GM23338 (cell line): Measurements from ENCODE around the gene CACNA2D3. TPM values are rescaled to one million over a fixed set of nuclear protein-coding genes. Genes with fewer than 3 reads are reported as not detected.

Source experiments
- ATAC-seq: fragments of 200-7000 bp; cut with Tn5 transposase; 3 replicates; pipeline ENCODE4 v1.9.1; 2020
- DNase-seq: peaks from one replicate; pipeline ENCODE4 v3.0.0-alpha.2; 2015; ENCODE audit warnings: low spot score
- H2AFZ ChIP-seq: fragments of 200-600 bp; sonication (generic); 2 replicates; pipeline ENCODE4 v1.8.0; 2016; ENCODE audit warnings: antibody characterized with exemption, mild to moderate bottlenecking, moderate library complexity
- H3F3A ChIP-seq: fragments of 200-600 bp; sonication (generic); replicated peaks from 2 replicates; pipeline ENCODE4 v1.8.0; 2017; ENCODE audit warnings: antibody characterized with exemption, mixed run types, low read depth
- H3K27ac ChIP-seq: fragments of 200-600 bp; sonication (generic); 2 replicates; pipeline ENCODE4 v1.6.1; 2016; ENCODE audit warnings: low read depth
- H3K27me3 ChIP-seq: fragments of 200-600 bp; sonication (generic); 2 replicates; pipeline ENCODE4 v1.8.0; 2016; ENCODE audit warnings: mild to moderate bottlenecking, mixed run types, moderate library complexity; ENCODE audit not compliant: insufficient read depth
- H3K36me3 ChIP-seq: fragments of 200-600 bp; sonication (generic); 2 replicates; pipeline ENCODE4 v1.8.0; 2016; ENCODE audit warnings: mild to moderate bottlenecking; ENCODE audit not compliant: insufficient read depth
- H3K4me1 ChIP-seq: fragments of 200-600 bp; sonication (generic); 2 replicates; pipeline ENCODE4 v1.8.0; 2016; ENCODE audit warnings: mild to moderate bottlenecking, moderate library complexity; ENCODE audit not compliant: insufficient read depth
- H3K4me2 ChIP-seq: fragments of 200-600 bp; sonication (generic); 2 replicates; pipeline ENCODE4 v1.7.1; 2017; ENCODE audit warnings: mixed run types
- H3K4me3 ChIP-seq: fragments of 200-600 bp; sonication (generic); 2 replicates; pipeline ENCODE4 v1.6.1; 2016; ENCODE audit warnings: mixed run types
- H3K79me2 ChIP-seq: fragments of 200-600 bp; sonication (generic); replicated peaks from 2 replicates; pipeline ENCODE4 v1.8.0; 2017; ENCODE audit warnings: mild to moderate bottlenecking; ENCODE audit not compliant: insufficient read depth
- H3K9me2 ChIP-seq: fragments of 200-600 bp; sonication (generic); 2 replicates; pipeline ENCODE4 v1.8.0; 2017; ENCODE audit not compliant: insufficient read depth
- H4K20me1 ChIP-seq: fragments of 200-600 bp; sonication (generic); replicated peaks from 2 replicates; pipeline ENCODE4 v1.8.0; 2017; ENCODE audit warnings: mild to moderate bottlenecking; ENCODE audit not compliant: insufficient read depth
- H3K27ac Mint-ChIP-seq: 2 replicates; pipeline ENCODE4 v1.8.0; 2020; ENCODE audit warnings: inconsistent platforms, mild to moderate bottlenecking, moderate library complexity, mixed read lengths
- H3K27me3 Mint-ChIP-seq: 3 replicates; pipeline ENCODE4 v1.8.0; 2022; ENCODE audit warnings: low read depth, mild to moderate bottlenecking, moderate library complexity, mixed read lengths, inconsistent platforms; ENCODE audit not compliant: insufficient read depth, poor library complexity
- H3K36me3 Mint-ChIP-seq: 3 replicates; pipeline ENCODE4 v1.8.0; 2021; ENCODE audit warnings: low read depth, mild to moderate bottlenecking, inconsistent platforms, moderate library complexity, mixed read lengths
- H3K4me1 Mint-ChIP-seq: 3 replicates; pipeline ENCODE4 v1.8.0; 2020; ENCODE audit warnings: mild to moderate bottlenecking, inconsistent platforms, mixed read lengths
- H3K4me3 Mint-ChIP-seq: 3 replicates; pipeline ENCODE4 v1.8.0; 2021; ENCODE audit warnings: moderate library complexity, mild to moderate bottlenecking, inconsistent platforms, mixed read lengths
- H3K9me3 Mint-ChIP-seq: 3 replicates; pipeline ENCODE4 v1.8.0; 2020; ENCODE audit warnings: moderate library complexity, mild to moderate bottlenecking, inconsistent platforms, mixed read lengths
- EZH2 ChIP-seq: fragments of 200-600 bp; sonication (generic); IDR thresholded peaks from one replicate; pipeline ENCODE4 v1.8.0; 2017; ENCODE audit warnings: antibody characterized with exemption, mild to moderate bottlenecking, low read depth; ENCODE audit not compliant: unreplicated experiment
- EZH2phosphoT487 ChIP-seq: fragments of 200-600 bp; sonication (generic); IDR thresholded peaks from one replicate; pipeline ENCODE4 v1.8.1; 2018; ENCODE audit warnings: antibody characterized with exemption; ENCODE audit not compliant: unreplicated experiment
- JUNB ChIP-seq: IDR thresholded peaks from one replicate; pipeline ENCODE4 v1.6.1; 2016; ENCODE audit warnings: antibody characterized with exemption; ENCODE audit not compliant: unreplicated experiment
- NANOG ChIP-seq: IDR thresholded peaks from 2 replicates; pipeline ENCODE4 v1.6.1; 2016; ENCODE audit warnings: antibody characterized with exemption, borderline replicate concordance
- POLR2AphosphoS5 ChIP-seq: IDR thresholded peaks from 2 replicates; pipeline ENCODE4 v1.6.1; 2016; ENCODE audit warnings: antibody characterized with exemption, low read depth
- STAT1 ChIP-seq: IDR thresholded peaks from one replicate; pipeline ENCODE4 v1.6.1; 2016; ENCODE audit warnings: antibody characterized with exemption; ENCODE audit not compliant: unreplicated experiment
- ZNF114 ChIP-seq: fragments of 250-450 bp; sonication (Bioruptor Pico); IDR thresholded peaks from 2 replicates; pipeline ENCODE4 v1.5.0; 2020; ENCODE audit warnings: mild to moderate bottlenecking, moderate library complexity
- ZNF331 ChIP-seq: fragments of 250-450 bp; sonication (Bioruptor Pico); IDR thresholded peaks from 2 replicates; pipeline ENCODE4 v1.5.0; 2020; ENCODE audit warnings: low read depth, mild to moderate bottlenecking, moderate library complexity
- polyA plus RNA-seq: library from polyadenylated mRNA; unstranded; fragments of >200 nt; fragmentation: Nextera tagmentation; extraction: Ambion mirVana; gene quantifications from 2 replicates; pipeline ENCODE4 v1.2.1, GENCODE V29; 2016
- total RNA-seq: library from RNA; depleted of rRNA; stranded (reverse); fragments of >200 nt; shearing (Covaris generic); gene quantifications from 2 replicates; pipeline ENCODE4 v1.2.3, GENCODE V29; 2014
- TF ChIP-seq, protein P1 (sequence below): fragments of 250-450 bp; sonication (Bioruptor Pico); IDR thresholded peaks from 2 replicates; pipeline ENCODE4 v1.5.0; 2020; ENCODE audit warnings: mild to moderate bottlenecking, moderate library complexity
- TF ChIP-seq, protein P2 (sequence below), 2 experiments: fragments of 200-600 bp in 1 of 2; sonication (generic) in 1 of 2; conservative IDR thresholded peaks; 2 replicates each; pipeline versions ENCODE4 v1.5.1 to v1.6.1; 2016 to 2017; ENCODE audit warnings: antibody characterized with exemption in 2 of 2, low read depth in 2 of 2, mild to moderate bottlenecking in 2 of 2, moderate library complexity in 1 of 2
- TF ChIP-seq, protein P3 (sequence below): IDR thresholded peaks from one replicate; pipeline ENCODE4 v1.6.1; 2018; ENCODE audit warnings: antibody characterized with exemption; ENCODE audit not compliant: unreplicated experiment

Gene CACNA2D3
- total and polyA plus RNA-seq, 2 experiments from 2014 or later = 2.2 to 2.3 TPM

DNA sequence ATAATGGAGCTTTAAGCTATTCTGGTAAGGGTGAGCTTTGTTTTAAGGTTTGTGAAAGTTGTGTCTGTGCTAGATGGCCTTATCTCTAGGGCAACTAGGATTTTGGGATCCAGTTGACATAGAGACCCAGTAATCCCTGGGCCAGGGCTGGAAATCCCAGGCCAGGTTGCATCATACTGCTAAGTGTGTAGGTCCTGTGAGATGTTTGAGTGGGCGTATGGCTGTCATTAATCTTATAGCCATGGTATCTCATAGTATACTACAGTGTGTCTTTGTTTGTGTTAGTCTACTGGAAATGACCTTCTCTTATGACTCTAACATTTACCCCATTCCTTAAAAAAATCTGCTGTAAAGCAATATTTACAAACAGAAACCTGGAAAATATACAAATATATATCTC, 151.4 kb downstream of the CACNA2D3 start:
- H3K4me3 Mint-ChIP-seq = no peak overlapping the region
- Histone ChIP-seq H3K4me3 (no peak overlapping the region), H3K27ac (no peak overlapping the region), H3K27me3 (no peaks in the 10 kb centered on the region), H3K9me2 (peaks cover 5% of the 10 kb centered on the region; the same call in 1 of the 2 replicates), H3K36me3 (no peaks in the 10 kb centered on the region), H3K4me1 (peaks cover 6% of the 10 kb centered on the region; the same call in 1 of the 2 replicates), H2AFZ (no peak overlapping the region), H3K4me2 (no peak overlapping the region), H3F3A (no peaks in the 10 kb centered on the region), H4K20me1 (no peaks in the 10 kb centered on the region; the same call in 1 of the 2 replicates), H3K79me2 (no peaks in the 10 kb centered on the region)
- H3K9me3 Mint-ChIP-seq = peaks cover 9% of the 10 kb centered on the region; the same call in 2 of the 3 replicates
- peaks cover 4% of the 10 kb centered on the region for H3K27me3 Mint-ChIP-seq
- no peaks in the 10 kb centered on the region for H3K36me3 Mint-ChIP-seq
- ATAC-seq = no peak
- H3K27ac Mint-ChIP-seq = no peak overlapping the region
- DNase-seq = no peak
- no peak for TF ChIP-seq EZH2
- peaks cover 13% of the 10 kb centered on the region for H3K4me1 Mint-ChIP-seq

DNA sequence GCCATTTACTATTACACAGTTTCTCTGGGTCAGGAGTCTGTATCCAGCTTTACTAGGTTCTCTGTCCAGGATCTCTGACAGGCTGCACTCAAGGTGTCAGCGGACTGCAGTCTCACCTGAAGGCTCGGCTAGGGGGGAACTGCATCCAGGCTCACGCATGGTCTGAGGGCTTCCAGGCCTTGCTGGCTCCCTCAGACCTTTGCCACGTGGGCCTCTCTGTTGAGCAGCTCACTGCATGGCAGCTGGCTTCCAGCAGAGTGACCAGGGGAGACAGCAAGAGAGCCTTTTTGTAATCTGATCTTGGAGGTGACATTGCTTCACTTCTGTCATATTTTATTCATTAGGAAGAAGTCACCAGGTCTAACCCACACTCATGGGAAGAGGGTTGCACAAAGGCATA, 152.3 kb downstream of the CACNA2D3 start:
- H3K36me3 Mint-ChIP-seq = no peaks in the 10 kb centered on the region
- Histone ChIP-seq H2AFZ (no peak overlapping the region; the same call in 1 of the 2 replicates), H3K4me2 (no peak overlapping the region), H3F3A (no peaks in the 10 kb centered on the region), H3K36me3 (no peaks in the 10 kb centered on the region), H3K79me2 (no peaks in the 10 kb centered on the region), H3K9me2 (peaks cover 5% of the 10 kb centered on the region; the same call in 1 of the 2 replicates), H3K27ac (no peak overlapping the region), H3K4me1 (peaks cover 6% of the 10 kb centered on the region; the same call in 1 of the 2 replicates), H3K4me3 (no peak overlapping the region), H4K20me1 (no peaks in the 10 kb centered on the region; the same call in 1 of the 2 replicates), H3K27me3 (no peaks in the 10 kb centered on the region)
- H3K9me3 Mint-ChIP-seq = peaks cover 9% of the 10 kb centered on the region; the same call in 2 of the 3 replicates
- H3K4me1 Mint-ChIP-seq = peaks cover 13% of the 10 kb centered on the region
- H3K4me3 Mint-ChIP-seq = no peak overlapping the region
- ATAC-seq (peak; percentile 57; the same call in 2 of the 3 replicates), DNase-seq (no peak)
- peaks cover 2% of the 10 kb centered on the region for H3K27me3 Mint-ChIP-seq
- H3K27ac Mint-ChIP-seq = no peak overlapping the region
- TF ChIP-seq, protein P1, sequence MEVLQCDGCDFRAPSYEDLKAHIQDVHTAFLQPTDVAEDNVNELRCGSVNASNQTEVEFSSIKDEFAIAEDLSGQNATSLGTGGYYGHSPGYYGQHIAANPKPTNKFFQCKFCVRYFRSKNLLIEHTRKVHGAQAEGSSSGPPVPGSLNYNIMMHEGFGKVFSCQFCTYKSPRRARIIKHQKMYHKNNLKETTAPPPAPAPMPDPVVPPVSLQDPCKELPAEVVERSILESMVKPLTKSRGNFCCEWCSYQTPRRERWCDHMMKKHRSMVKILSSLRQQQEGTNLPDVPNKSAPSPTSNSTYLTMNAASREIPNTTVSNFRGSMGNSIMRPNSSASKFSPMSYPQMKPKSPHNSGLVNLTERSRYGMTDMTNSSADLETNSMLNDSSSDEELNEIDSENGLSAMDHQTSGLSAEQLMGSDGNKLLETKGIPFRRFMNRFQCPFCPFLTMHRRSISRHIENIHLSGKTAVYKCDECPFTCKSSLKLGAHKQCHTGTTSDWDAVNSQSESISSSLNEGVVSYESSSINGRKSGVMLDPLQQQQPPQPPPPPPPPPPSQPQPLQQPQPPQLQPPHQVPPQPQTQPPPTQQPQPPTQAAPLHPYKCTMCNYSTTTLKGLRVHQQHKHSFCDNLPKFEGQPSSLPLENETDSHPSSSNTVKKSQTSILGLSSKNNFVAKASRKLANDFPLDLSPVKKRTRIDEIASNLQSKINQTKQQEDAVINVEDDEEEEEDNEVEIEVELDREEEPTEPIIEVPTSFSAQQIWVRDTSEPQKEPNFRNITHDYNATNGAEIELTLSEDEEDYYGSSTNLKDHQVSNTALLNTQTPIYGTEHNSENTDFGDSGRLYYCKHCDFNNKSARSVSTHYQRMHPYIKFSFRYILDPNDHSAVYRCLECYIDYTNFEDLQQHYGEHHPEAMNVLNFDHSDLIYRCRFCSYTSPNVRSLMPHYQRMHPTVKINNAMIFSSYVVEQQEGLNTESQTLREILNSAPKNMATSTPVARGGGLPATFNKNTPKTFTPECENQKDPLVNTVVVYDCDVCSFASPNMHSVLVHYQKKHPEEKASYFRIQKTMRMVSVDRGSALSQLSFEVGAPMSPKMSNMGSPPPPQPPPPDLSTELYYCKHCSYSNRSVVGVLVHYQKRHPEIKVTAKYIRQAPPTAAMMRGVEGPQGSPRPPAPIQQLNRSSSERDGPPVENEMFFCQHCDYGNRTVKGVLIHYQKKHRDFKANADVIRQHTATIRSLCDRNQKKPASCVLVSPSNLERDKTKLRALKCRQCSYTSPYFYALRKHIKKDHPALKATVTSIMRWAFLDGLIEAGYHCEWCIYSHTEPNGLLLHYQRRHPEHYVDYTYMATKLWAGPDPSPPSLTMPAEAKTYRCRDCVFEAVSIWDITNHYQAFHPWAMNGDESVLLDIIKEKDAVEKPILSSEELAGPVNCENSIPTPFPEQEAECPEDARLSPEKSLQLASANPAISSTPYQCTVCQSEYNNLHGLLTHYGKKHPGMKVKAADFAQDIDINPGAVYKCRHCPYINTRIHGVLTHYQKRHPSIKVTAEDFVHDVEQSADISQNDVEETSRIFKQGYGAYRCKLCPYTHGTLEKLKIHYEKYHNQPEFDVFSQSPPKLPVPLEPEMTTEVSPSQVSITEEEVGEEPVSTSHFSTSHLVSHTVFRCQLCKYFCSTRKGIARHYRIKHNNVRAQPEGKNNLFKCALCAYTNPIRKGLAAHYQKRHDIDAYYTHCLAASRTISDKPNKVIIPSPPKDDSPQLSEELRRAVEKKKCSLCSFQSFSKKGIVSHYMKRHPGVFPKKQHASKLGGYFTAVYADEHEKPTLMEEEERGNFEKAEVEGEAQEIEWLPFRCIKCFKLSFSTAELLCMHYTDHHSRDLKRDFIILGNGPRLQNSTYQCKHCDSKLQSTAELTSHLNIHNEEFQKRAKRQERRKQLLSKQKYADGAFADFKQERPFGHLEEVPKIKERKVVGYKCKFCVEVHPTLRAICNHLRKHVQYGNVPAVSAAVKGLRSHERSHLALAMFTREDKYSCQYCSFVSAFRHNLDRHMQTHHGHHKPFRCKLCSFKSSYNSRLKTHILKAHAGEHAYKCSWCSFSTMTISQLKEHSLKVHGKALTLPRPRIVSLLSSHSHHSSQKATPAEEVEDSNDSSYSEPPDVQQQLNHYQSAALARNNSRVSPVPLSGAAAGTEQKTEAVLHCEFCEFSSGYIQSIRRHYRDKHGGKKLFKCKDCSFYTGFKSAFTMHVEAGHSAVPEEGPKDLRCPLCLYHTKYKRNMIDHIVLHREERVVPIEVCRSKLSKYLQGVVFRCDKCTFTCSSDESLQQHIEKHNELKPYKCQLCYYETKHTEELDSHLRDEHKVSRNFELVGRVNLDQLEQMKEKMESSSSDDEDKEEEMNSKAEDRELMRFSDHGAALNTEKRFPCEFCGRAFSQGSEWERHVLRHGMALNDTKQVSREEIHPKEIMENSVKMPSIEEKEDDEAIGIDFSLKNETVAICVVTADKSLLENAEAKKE (CRISPR knock-in tag) = no peak
- no peak for TF ChIP-seq NANOG
- TF ChIP-seq, protein P2, sequence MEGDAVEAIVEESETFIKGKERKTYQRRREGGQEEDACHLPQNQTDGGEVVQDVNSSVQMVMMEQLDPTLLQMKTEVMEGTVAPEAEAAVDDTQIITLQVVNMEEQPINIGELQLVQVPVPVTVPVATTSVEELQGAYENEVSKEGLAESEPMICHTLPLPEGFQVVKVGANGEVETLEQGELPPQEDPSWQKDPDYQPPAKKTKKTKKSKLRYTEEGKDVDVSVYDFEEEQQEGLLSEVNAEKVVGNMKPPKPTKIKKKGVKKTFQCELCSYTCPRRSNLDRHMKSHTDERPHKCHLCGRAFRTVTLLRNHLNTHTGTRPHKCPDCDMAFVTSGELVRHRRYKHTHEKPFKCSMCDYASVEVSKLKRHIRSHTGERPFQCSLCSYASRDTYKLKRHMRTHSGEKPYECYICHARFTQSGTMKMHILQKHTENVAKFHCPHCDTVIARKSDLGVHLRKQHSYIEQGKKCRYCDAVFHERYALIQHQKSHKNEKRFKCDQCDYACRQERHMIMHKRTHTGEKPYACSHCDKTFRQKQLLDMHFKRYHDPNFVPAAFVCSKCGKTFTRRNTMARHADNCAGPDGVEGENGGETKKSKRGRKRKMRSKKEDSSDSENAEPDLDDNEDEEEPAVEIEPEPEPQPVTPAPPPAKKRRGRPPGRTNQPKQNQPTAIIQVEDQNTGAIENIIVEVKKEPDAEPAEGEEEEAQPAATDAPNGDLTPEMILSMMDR (conservative IDR thresholded peaks at IDR 0.05; ENCODE audit: low read depth in 2 of 2) = no peak
- no peak for TF ChIP-seq STAT1
- no peak for TF ChIP-seq POLR2AphosphoS5
- no peak for TF ChIP-seq EZH2
- no peak for TF ChIP-seq JUNB
- TF ChIP-seq, protein P3, sequence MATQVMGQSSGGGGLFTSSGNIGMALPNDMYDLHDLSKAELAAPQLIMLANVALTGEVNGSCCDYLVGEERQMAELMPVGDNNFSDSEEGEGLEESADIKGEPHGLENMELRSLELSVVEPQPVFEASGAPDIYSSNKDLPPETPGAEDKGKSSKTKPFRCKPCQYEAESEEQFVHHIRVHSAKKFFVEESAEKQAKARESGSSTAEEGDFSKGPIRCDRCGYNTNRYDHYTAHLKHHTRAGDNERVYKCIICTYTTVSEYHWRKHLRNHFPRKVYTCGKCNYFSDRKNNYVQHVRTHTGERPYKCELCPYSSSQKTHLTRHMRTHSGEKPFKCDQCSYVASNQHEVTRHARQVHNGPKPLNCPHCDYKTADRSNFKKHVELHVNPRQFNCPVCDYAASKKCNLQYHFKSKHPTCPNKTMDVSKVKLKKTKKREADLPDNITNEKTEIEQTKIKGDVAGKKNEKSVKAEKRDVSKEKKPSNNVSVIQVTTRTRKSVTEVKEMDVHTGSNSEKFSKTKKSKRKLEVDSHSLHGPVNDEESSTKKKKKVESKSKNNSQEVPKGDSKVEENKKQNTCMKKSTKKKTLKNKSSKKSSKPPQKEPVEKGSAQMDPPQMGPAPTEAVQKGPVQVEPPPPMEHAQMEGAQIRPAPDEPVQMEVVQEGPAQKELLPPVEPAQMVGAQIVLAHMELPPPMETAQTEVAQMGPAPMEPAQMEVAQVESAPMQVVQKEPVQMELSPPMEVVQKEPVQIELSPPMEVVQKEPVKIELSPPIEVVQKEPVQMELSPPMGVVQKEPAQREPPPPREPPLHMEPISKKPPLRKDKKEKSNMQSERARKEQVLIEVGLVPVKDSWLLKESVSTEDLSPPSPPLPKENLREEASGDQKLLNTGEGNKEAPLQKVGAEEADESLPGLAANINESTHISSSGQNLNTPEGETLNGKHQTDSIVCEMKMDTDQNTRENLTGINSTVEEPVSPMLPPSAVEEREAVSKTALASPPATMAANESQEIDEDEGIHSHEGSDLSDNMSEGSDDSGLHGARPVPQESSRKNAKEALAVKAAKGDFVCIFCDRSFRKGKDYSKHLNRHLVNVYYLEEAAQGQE = no peak
- no peak for TF ChIP-seq ZNF331 (CRISPR knock-in tag)
- no peak for TF ChIP-seq EZH2phosphoT487
- TF ChIP-seq ZNF114 (CRISPR knock-in tag) = no peak
